IMR-90 (cell line): ENCODE results near the gene CCDC27. TPM values are rescaled to one million over a fixed set of nuclear protein-coding genes. Genes with fewer than 3 reads are reported as not detected.
"Not testable (repeated sequence)": the region's sequence is repeated elsewhere in the genome, so short reads cannot be mapped to it uniquely, and the experiment has no call there.

ENCODE experiments used
- ATAC-seq: fragments of 200-7000 bp; cut with Tn5 transposase; 2 replicates; pipeline ENCODE4 v1.9.1; 2020; ENCODE audit warnings: low read depth, mild to moderate bottlenecking, moderate library complexity
- BruUV-seq: library from RNA; stranded (reverse); fragments of 400-500 nt; replicated peaks from 2 replicates; lab custom pipeline; 2021; lab: Mats Ljungman, UMichigan
- CTCF ChIA-PET: fragments of 300-600 bp; formaldehyde crosslinking; extraction: SDS; loops from one replicate; lab custom pipeline; 2021; ENCODE audit warnings: antibody characterized with exemption; lab: Yijun Ruan, JAX
- POLR2A ChIA-PET: fragments of 300-600 bp; sonication (Branson Sonifier 250); formaldehyde crosslinking; loops from one replicate; lab custom pipeline; 2022; ENCODE audit warnings: antibody characterized with exemption; ENCODE audit not compliant: unreplicated experiment; lab: Charles Lee
- DNase-seq: peaks from one replicate; pipeline ENCODE4 v3.0.0; 2013
- H2AFZ ChIP-seq: replicated peaks from 2 replicates; pipeline ENCODE3; 2013; ENCODE audit warnings: low read length, mild to moderate bottlenecking; ENCODE audit not compliant: poor library complexity
- H2AK5ac ChIP-seq: 2 replicates; pipeline ENCODE4 v1.6.1; 2013; ENCODE audit warnings: low read depth, low read length, inconsistent platforms
- H2AK9ac ChIP-seq: replicated peaks from 2 replicates; pipeline ENCODE3; 2013; ENCODE audit warnings: mild to moderate bottlenecking, low read depth, low read length, moderate library complexity; ENCODE audit not compliant: poor library complexity
- H2BK120ac ChIP-seq: 2 replicates; pipeline ENCODE4 v1.6.1; 2013; ENCODE audit warnings: low read depth, low read length, inconsistent platforms
- H2BK15ac ChIP-seq: 3 replicates; pipeline ENCODE4 v1.6.1; 2013; ENCODE audit warnings: low read depth, low read length, inconsistent platforms
- H2BK20ac ChIP-seq: 2 replicates; pipeline ENCODE4 v1.6.1; 2013; ENCODE audit warnings: low read depth, mild to moderate bottlenecking, inconsistent platforms, low read length, moderate library complexity
- H2BK5ac ChIP-seq: 2 replicates; pipeline ENCODE4 v1.6.1; 2013; ENCODE audit warnings: mild to moderate bottlenecking, low read depth, low read length, inconsistent platforms; ENCODE audit not compliant: poor library complexity, severe bottlenecking
- H3K14ac ChIP-seq: replicated peaks from 2 replicates; pipeline ENCODE4 v1.6.1; 2013; ENCODE audit warnings: low read depth, low read length, inconsistent platforms
- H3K18ac ChIP-seq: 2 replicates; pipeline ENCODE4 v1.6.1; 2013; ENCODE audit warnings: low read depth, low read length, control low read depth
- H3K23ac ChIP-seq: 2 replicates; pipeline ENCODE4 v1.6.1; 2013; ENCODE audit warnings: low read depth, low read length, inconsistent platforms
- H3K27ac ChIP-seq: 2 replicates; pipeline ENCODE4 v1.5.1; 2013; ENCODE audit warnings: mild to moderate bottlenecking, control low read depth, low read length; ENCODE audit not compliant: insufficient read depth
- H3K27me3 ChIP-seq: 2 replicates; pipeline ENCODE4 v1.6.1; 2013; ENCODE audit warnings: low read length; ENCODE audit not compliant: control insufficient read depth, insufficient read depth
- H3K36me3 ChIP-seq: 2 replicates; pipeline ENCODE4 v1.6.1; 2013; ENCODE audit warnings: low read length, mixed read lengths; ENCODE audit not compliant: control insufficient read depth, insufficient read depth
- H3K4ac ChIP-seq: 2 replicates; pipeline ENCODE4 v1.6.1; 2013; ENCODE audit warnings: low read depth, low read length, inconsistent platforms
- H3K4me1 ChIP-seq: 2 replicates; pipeline ENCODE4 v1.6.1; 2013; ENCODE audit warnings: low read length, mixed read lengths; ENCODE audit not compliant: control insufficient read depth, insufficient read depth
- H3K4me2 ChIP-seq: 2 replicates; pipeline ENCODE4 v1.6.1; 2013; ENCODE audit warnings: low read depth, mild to moderate bottlenecking, control low read depth, low read length, moderate library complexity
- H3K4me3 ChIP-seq: 2 replicates; pipeline ENCODE4 v1.5.1; 2013; ENCODE audit warnings: low read depth, mild to moderate bottlenecking, control low read depth, low read length, moderate library complexity; ENCODE audit not compliant: insufficient read depth
- H3K56ac ChIP-seq: 2 replicates; pipeline ENCODE4 v1.6.1; 2013; ENCODE audit warnings: low read length, inconsistent platforms; ENCODE audit not compliant: insufficient read depth; ENCODE audit errors: extremely low read depth
- H3K79me1 ChIP-seq, 2 experiments: 2 replicates each; pipeline ENCODE4 v1.6.1; 2013; ENCODE audit warnings: low read length in 2 of 2, inconsistent platforms in 1 of 2, low read depth in 1 of 2
- H3K9ac ChIP-seq: 2 replicates; pipeline ENCODE4 v1.6.1; 2013; ENCODE audit warnings: low read depth, low read length, control low read depth
- H3K9me1 ChIP-seq: 2 replicates; pipeline ENCODE4 v1.6.1; 2013; ENCODE audit warnings: low read length, inconsistent platforms; ENCODE audit not compliant: insufficient read depth
- H3K9me3 ChIP-seq: 2 replicates; pipeline ENCODE4 v1.6.1; 2013; ENCODE audit warnings: low read length; ENCODE audit not compliant: control insufficient read depth, insufficient read depth
- H4K20me1 ChIP-seq: 2 replicates; pipeline ENCODE4 v1.6.1; 2013; ENCODE audit warnings: low read length, inconsistent platforms; ENCODE audit not compliant: insufficient read depth
- H4K5ac ChIP-seq: 2 replicates; pipeline ENCODE4 v1.6.1; 2013; ENCODE audit warnings: mild to moderate bottlenecking, low read depth, low read length, control low read depth
- H4K8ac ChIP-seq, 2 experiments: 2 replicates each; pipeline ENCODE4 v1.6.1; 2013; ENCODE audit warnings: low read depth in 2 of 2, low read length in 2 of 2, control low read depth in 1 of 2, inconsistent platforms in 1 of 2
- H4K91ac ChIP-seq: 2 replicates; pipeline ENCODE4 v1.6.1; 2013; ENCODE audit warnings: low read depth, low read length, inconsistent platforms; ENCODE audit not compliant: insufficient read depth
- WGBS, 2 experiments: methylation state at CpG; one replicate each; pipeline versions ENCODE4 v1.1.5 to v1.1.7; 2013; ENCODE audit warnings: missing lambda C conversion rate in 2 of 2; ENCODE audit not compliant: insufficient read length in 1 of 2; ENCODE audit errors: extremely low coverage in 2 of 2; 5-methylcytosine and 5-hydroxymethylcytosine counted together
- dilution Hi-C: fragments of 300-500 bp; cut with HindIII; formaldehyde crosslinking; loops from one replicate; pipeline ENCODE4 v1.14.3; 2018; ENCODE audit warnings: low sequenced_read_pairs; ENCODE audit not compliant: unreplicated experiment
- in situ Hi-C: fragments of 300-500 bp; cut with MboI; formaldehyde crosslinking; loops from 3 replicates; pipeline ENCODE4 v1.14.3; 2019; ENCODE audit warnings: low sequenced_read_pairs, inconsistent platforms, mixed read lengths
- intact Hi-C: fragments of 100-400 bp; cut with micrococcal nuclease; formaldehyde crosslinking; loops from 2 replicates; pipeline ENCODE4 v1.10.0; 2022
- polyA plus RNA-seq, 3 experiments: library from polyadenylated mRNA; depleted of rRNA; stranded (reverse); fragments of >200 nt; gene quantifications; 2 replicates each; pipeline ENCODE4 v1.2.3, GENCODE V29; 2012; ENCODE audit warnings: low replicate concordance in 1 of 3
- total RNA-seq: library from RNA; depleted of rRNA; stranded (reverse); fragments of >200 nt; gene quantifications from 2 replicates; pipeline ENCODE4 v1.2.3, GENCODE V29; 2012

The CCDC27 gene
- total and polyA plus RNA-seq, 2 of the 4 experiments (the other 2 are of a cell fraction) = not detected

DNA sequence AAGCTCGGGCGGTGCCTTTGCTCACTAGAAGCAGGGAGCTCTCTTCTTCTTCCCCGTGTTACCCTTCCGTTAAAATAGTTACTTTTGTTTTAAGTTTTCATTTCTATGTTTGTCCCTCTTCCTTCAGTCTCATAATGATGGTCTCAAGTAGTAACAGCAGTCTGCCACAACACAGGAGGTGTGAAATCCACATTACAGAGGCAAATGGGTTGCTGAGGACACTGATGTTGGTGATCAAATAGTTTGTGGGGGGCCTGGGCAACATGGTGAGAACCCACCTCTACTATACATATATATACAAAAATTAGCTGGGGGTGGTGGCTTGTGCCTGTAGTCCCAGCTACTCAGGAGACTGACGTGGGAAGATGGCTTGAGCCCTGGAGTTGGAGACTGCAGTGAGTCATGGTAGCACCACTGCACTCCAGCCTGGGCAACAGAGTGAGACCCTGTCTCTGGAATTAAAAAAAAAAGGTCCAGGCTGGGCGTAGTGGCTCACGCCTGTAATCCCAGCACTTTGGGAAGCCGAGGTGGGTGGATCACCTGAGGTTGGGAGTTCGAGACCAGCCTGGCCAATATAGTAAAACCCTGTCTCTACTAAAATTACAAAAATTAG lies 58.0 kb downstream of the CCDC27 start:
- H3K14ac ChIP-seq, H4K5ac ChIP-seq, H2BK5ac ChIP-seq, H2AK9ac ChIP-seq, H3K79me1 ChIP-seq, CTCF ChIA-PET, H2AK5ac ChIP-seq, H3K4me2 ChIP-seq, H3K9ac ChIP-seq, H3K4ac ChIP-seq, H2BK15ac ChIP-seq, H3K56ac ChIP-seq, H3K4me1 ChIP-seq, H4K91ac ChIP-seq, H3K36me3 ChIP-seq, H3K18ac ChIP-seq, H4K20me1 ChIP-seq, H3K9me1 ChIP-seq, H3K23ac ChIP-seq, dilution Hi-C loops, BruUV-seq, H2BK120ac ChIP-seq, H3K27me3 ChIP-seq, H3K27ac ChIP-seq, H3K9me3 ChIP-seq, intact Hi-C loops, H3K4me3 ChIP-seq, H2AFZ ChIP-seq, H4K8ac ChIP-seq, H2BK20ac ChIP-seq, in situ Hi-C loops, ATAC-seq: not testable (repeated sequence)
- DNase-seq = peak; percentile 12
- POLR2A ChIA-PET = interaction anchor here (0.5 kb wide), 1 partner anchor 11 kb away, joined by 5 read pairs; no protein-coding TSS in a partner anchor
- whole genome bisulfite sequencing, 2 experiments = 60% methylated on average over 1 of the region's 9 CpGs; no CpG with 5 or more reads in 1 of the 2 experiments
